Hepatocyte (in vitro differentiated cells): Measurements from ENCODE around the gene OR14J1. TPM values are rescaled to one million over a fixed set of nuclear protein-coding genes. Genes with fewer than 3 reads are reported as not detected.
"Not testable (repeated sequence)": the region's sequence is repeated elsewhere in the genome, so short reads cannot be mapped to it uniquely, and the experiment has no call there.

ENCODE experiments used
- DNase-seq: peaks from one replicate; pipeline ENCODE4 v3.0.0-alpha.2; 2016; ENCODE audit warnings: low spot score
- H2AFZ ChIP-seq: fragments of 200-600 bp; sonication (generic); 2 replicates; pipeline ENCODE4 v1.6.0; 2016; ENCODE audit warnings: antibody characterized with exemption, mild to moderate bottlenecking
- H3K27ac ChIP-seq: fragments of 200-600 bp; sonication (generic); 2 replicates; pipeline ENCODE4 v1.5.1; 2016; ENCODE audit warnings: mild to moderate bottlenecking
- H3K27me3 ChIP-seq: fragments of 200-600 bp; sonication (generic); 2 replicates; pipeline ENCODE4 v1.6.1; 2016
- H3K36me3 ChIP-seq: fragments of 200-600 bp; sonication (generic); replicated peaks from 2 replicates; pipeline ENCODE4 v1.5.1; 2016; ENCODE audit warnings: low read depth; ENCODE audit not compliant: insufficient read depth
- H3K4me1 ChIP-seq: fragments of 200-600 bp; sonication (generic); 2 replicates; pipeline ENCODE4 v1.5.1; 2016; ENCODE audit warnings: mild to moderate bottlenecking, moderate library complexity; ENCODE audit not compliant: insufficient read depth
- H3K4me2 ChIP-seq: fragments of 200-600 bp; sonication (generic); 2 replicates; pipeline ENCODE4 v1.6.0; 2016
- H3K4me3 ChIP-seq: fragments of 200-600 bp; sonication (generic); 2 replicates; pipeline ENCODE4 v1.5.1; 2016; ENCODE audit warnings: mild to moderate bottlenecking
- H3K79me2 ChIP-seq: fragments of 200-600 bp; sonication (generic); 2 replicates; pipeline ENCODE4 v1.6.0; 2017; ENCODE audit warnings: mild to moderate bottlenecking
- H3K9me2 ChIP-seq: fragments of 200-600 bp; sonication (generic); replicated peaks from 2 replicates; pipeline ENCODE4 v1.6.0; 2017; ENCODE audit warnings: mild to moderate bottlenecking; ENCODE audit not compliant: insufficient read depth
- H3K9me3 ChIP-seq: fragments of 200-600 bp; sonication (generic); 2 replicates; pipeline ENCODE4 v1.5.1; 2016; ENCODE audit warnings: low read depth, mild to moderate bottlenecking
- H4K20me1 ChIP-seq: fragments of 200-600 bp; sonication (generic); 2 replicates; pipeline ENCODE4 v1.6.0; 2016; ENCODE audit warnings: mild to moderate bottlenecking; ENCODE audit not compliant: insufficient read depth, poor library complexity, severe bottlenecking
- EZH2 ChIP-seq: fragments of 200-600 bp; sonication (generic); IDR thresholded peaks from 2 replicates; pipeline ENCODE4 v1.6.1; 2016; ENCODE audit warnings: antibody characterized with exemption, mild to moderate bottlenecking, borderline replicate concordance
- EZH2phosphoT487 ChIP-seq: fragments of 200-600 bp; sonication (generic); IDR thresholded peaks from one replicate; pipeline ENCODE4 v1.6.1; 2018; ENCODE audit warnings: antibody characterized with exemption, mild to moderate bottlenecking, low read depth, moderate library complexity; ENCODE audit not compliant: unreplicated experiment, severe bottlenecking
- WGBS: methylation state at CpG from one replicate; pipeline ENCODE4 v1.1.6; 2016; ENCODE audit warnings: low lambda C conversion rate; ENCODE audit errors: missing lambda C conversion rate; 5-methylcytosine and 5-hydroxymethylcytosine counted together
- polyA plus RNA-seq: library from polyadenylated mRNA; unstranded; fragments of >200 nt; fragmentation: Nextera tagmentation; extraction: Ambion mirVana; gene quantifications from 2 replicates; pipeline ENCODE4 v1.2.1, GENCODE V29; 2016
- total RNA-seq: library from RNA; depleted of rRNA; stranded (reverse); fragments of >200 nt; gene quantifications from 2 replicates; pipeline ENCODE4 v1.2.3, GENCODE V29; 2014
- TF ChIP-seq, protein P1 (sequence below): fragments of 200-600 bp; sonication (generic); IDR thresholded peaks from 2 replicates; pipeline ENCODE4 v1.5.1; 2016; ENCODE audit warnings: antibody characterized with exemption, mild to moderate bottlenecking; ENCODE audit not compliant: poor library complexity

Gene OR14J1
- total and polyA plus RNA-seq, 2 experiments from 2014 or later: not detected

DNA sequence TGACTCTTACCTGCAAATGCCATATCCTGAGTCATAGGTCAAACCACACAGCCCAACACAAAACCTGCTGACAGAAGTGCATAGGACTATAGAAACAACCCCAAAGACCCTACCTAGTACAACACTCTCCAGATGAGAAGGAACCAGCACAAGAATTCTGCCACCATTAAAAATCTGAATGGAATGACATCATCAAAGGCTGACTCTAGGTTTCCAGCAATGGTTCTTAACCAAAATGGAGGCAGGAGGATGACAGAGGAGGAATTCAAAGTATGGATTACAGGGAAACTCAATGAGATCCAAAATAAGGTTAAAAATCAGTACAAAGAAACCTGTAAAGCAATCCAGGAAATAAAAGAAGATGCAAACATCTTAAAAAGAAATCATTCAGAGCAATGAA lies 31.2 kb downstream of the OR14J1 start:
- Histone ChIP-seq H3K4me3 (no peak overlapping the region), H3K79me2 (no peaks in the 10 kb centered on the region), H3K4me2 (no peak overlapping the region), H3K4me1 (no peaks in the 10 kb centered on the region), H2AFZ (no peak overlapping the region), H3K27me3 (no peaks in the 10 kb centered on the region), H3K27ac (no peak overlapping the region), H3K9me2 (no peaks in the 10 kb centered on the region), H3K36me3 (no peaks in the 10 kb centered on the region), H3K9me3 (no peaks in the 10 kb centered on the region), H4K20me1 (no peaks in the 10 kb centered on the region)
- no peak for DNase-seq
- TF ChIP-seq EZH2phosphoT487 (no peak), EZH2 (no peak)
- TF ChIP-seq, protein P1, sequence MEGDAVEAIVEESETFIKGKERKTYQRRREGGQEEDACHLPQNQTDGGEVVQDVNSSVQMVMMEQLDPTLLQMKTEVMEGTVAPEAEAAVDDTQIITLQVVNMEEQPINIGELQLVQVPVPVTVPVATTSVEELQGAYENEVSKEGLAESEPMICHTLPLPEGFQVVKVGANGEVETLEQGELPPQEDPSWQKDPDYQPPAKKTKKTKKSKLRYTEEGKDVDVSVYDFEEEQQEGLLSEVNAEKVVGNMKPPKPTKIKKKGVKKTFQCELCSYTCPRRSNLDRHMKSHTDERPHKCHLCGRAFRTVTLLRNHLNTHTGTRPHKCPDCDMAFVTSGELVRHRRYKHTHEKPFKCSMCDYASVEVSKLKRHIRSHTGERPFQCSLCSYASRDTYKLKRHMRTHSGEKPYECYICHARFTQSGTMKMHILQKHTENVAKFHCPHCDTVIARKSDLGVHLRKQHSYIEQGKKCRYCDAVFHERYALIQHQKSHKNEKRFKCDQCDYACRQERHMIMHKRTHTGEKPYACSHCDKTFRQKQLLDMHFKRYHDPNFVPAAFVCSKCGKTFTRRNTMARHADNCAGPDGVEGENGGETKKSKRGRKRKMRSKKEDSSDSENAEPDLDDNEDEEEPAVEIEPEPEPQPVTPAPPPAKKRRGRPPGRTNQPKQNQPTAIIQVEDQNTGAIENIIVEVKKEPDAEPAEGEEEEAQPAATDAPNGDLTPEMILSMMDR: no peak

GRCh38 chr6:29336269-29336668 lies 34.8 kb downstream of the OR14J1 start:
- TF ChIP-seq, protein P1: no peak
- no peak for TF ChIP-seq EZH2phosphoT487
- TF ChIP-seq EZH2: no peak
- no peak overlapping the region for H2AFZ ChIP-seq
- no peak overlapping the region for H3K4me2 ChIP-seq
- no peaks in the 10 kb centered on the region for H3K9me2 ChIP-seq
- H3K4me1 ChIP-seq: no peaks in the 10 kb centered on the region
- H4K20me1 ChIP-seq: no peaks in the 10 kb centered on the region
- no peaks in the 10 kb centered on the region for H3K36me3 ChIP-seq
- no peaks in the 10 kb centered on the region for H3K9me3 ChIP-seq
- H3K27me3 ChIP-seq: no peaks in the 10 kb centered on the region
- DNase-seq: no peak
- H3K27ac ChIP-seq: no peak overlapping the region
- H3K4me3 ChIP-seq: no peak overlapping the region
- H3K79me2 ChIP-seq: no peaks in the 10 kb centered on the region
- 84% methylated on average over 2 of the region's 2 CpGs for WGBS

DNA sequence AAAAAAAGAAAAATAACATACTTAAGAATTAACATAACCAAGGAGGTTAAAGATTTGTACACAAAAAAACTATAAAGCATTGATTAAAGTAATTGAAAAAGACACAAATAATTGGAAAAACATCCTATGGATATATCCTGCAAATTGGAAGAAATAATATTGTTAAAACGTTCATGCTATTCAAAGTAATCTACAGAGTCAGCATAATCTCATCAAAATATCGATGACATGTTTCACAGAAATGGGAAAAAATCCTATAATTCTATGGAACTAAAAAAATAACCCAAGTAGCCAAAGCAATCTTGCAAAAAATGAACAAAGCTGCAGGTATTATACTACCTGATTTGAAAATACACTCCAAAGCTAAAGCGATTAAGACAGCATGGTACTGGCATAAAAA lies 43.9 kb downstream of the OR14J1 start:
- H3K27ac ChIP-seq: no peak overlapping the region
- no peaks in the 10 kb centered on the region for H3K9me3 ChIP-seq
- TF ChIP-seq EZH2phosphoT487 (no peak), EZH2 (no peak)
- TF ChIP-seq, protein P1: no peak
- no peaks in the 10 kb centered on the region for H4K20me1 ChIP-seq
- H3K36me3 ChIP-seq: no peaks in the 10 kb centered on the region
- H3K4me3 ChIP-seq: no peak overlapping the region
- WGBS: 79% methylated on average over 3 of the region's 3 CpGs
- H3K4me1 ChIP-seq: no peaks in the 10 kb centered on the region
- no peaks in the 10 kb centered on the region for H3K79me2 ChIP-seq
- no peak overlapping the region for H3K4me2 ChIP-seq
- H3K9me2 ChIP-seq: no peaks in the 10 kb centered on the region
- no peak overlapping the region for H2AFZ ChIP-seq
- peaks cover 3% of the 10 kb centered on the region for H3K27me3 ChIP-seq
- DNase-seq: no peak

GRCh38 chr6:29349348-29349747 lies 47.8 kb downstream of the OR14J1 start:
- H3K79me2 ChIP-seq, H2AFZ ChIP-seq: not testable (repeated sequence)

More at GRCh38 chr6:29349348-29349747, 47.8 kb downstream of the OR14J1 start:
- H3K4me3 ChIP-seq, DNase-seq, H3K9me2 ChIP-seq, H3K27ac ChIP-seq, H3K4me2 ChIP-seq, H3K36me3 ChIP-seq, H3K4me1 ChIP-seq, H4K20me1 ChIP-seq, H3K9me3 ChIP-seq, H3K27me3 ChIP-seq: not testable (repeated sequence)
- 98% methylated on average over 3 of the region's 3 CpGs for WGBS
